HG02798 (cell line): ENCODE results near the gene AKAP6.
"Not testable (repeated sequence)": the region's sequence is repeated elsewhere in the genome, so short reads cannot be mapped to it uniquely, and the experiment has no call there.

Experiments
- ATAC-seq: cut with Tn5 transposase; IDR thresholded peaks from one replicate; pipeline ENCODE4 v1.9.1; 2021; ENCODE audit warnings: mild to moderate bottlenecking; ENCODE audit not compliant: unreplicated experiment, poor library complexity

Gene AKAP6

GRCh38 chr14:32370714-32371113 is 41.6 kb downstream of the AKAP6 start:
- ATAC-seq, result no peak

GRCh38 chr14:32372154-32372553 is 43.1 kb downstream of the AKAP6 start:
- ATAC-seq, result no peak

DNA sequence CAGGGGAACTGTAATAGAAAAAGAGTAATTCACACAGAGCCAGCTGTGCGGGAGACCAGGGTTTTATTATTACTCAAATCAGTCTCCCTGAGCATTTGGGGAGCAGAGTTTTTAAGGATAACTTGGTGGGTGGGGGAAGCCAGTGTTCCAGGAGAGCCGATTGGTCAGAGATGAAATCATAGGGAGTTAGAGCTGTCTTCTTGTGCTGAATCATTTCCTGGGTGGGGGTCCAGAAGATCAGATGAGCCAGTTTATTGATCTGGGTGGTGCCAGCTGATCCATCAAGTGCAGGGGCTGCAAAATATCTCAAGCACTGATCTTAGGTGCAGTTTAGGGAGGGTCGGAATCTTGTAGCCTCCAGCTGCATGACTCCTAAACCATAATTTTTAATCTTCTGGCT is 44.1 kb downstream of the AKAP6 start:
- ATAC-seq, result not testable (repeated sequence)

- ATAC-seq, result no peak
Measured at GRCh38 chr14:32374155-32374554, 45.1 kb downstream of the AKAP6 start.

- peak; percentile 46 for ATAC-seq
Measured at GRCh38 chr14:32375663-32376062, 46.6 kb downstream of the AKAP6 start.

GRCh38 chr14:32377046-32377646 is 48.0 kb downstream of the AKAP6 start:
- ATAC-seq, result no peak

- no peak for ATAC-seq
Measured at GRCh38 chr14:32378284-32378683, 49.2 kb downstream of the AKAP6 start.

GRCh38 chr14:32379447-32379846 is 50.3 kb downstream of the AKAP6 start:
- ATAC-seq, result no peak

- ATAC-seq, result no peak
Measured at GRCh38 chr14:32381869-32382268, 52.8 kb downstream of the AKAP6 start.

DNA sequence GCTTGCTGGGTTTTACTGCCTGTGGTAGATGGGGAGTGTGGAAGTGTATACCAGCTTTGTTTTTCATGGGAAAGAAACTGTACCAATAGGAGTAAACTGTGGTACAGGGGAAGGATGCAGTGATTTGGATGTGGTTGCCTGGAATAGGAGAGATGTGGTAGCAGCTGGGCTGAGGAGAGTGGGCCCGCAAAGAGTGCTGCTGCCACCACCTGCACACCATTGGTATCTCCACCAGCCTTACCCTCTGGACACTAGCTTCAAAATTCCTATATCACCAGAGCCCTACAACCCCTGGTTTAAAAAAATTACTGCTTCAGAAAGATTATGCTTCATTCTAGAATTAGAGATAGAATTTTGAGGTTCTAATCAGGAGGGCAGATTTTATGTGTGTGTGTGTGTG is 53.6 kb downstream of the AKAP6 start:
- no peak for ATAC-seq

- no peak for ATAC-seq
Measured at GRCh38 chr14:32383364-32384009, 54.4 kb downstream of the AKAP6 start.

- no peak for ATAC-seq
Measured at GRCh38 chr14:32384464-32384863, 55.4 kb downstream of the AKAP6 start.

- not testable (repeated sequence) for ATAC-seq
Measured at GRCh38 chr14:32387295-32387694, 58.2 kb downstream of the AKAP6 start.

GRCh38 chr14:32393119-32393518 is 64.0 kb downstream of the AKAP6 start:
- no peak for ATAC-seq

GRCh38 chr14:32394038-32394437 is 64.9 kb downstream of the AKAP6 start:
- no peak for ATAC-seq

GRCh38 chr14:32396885-32397284 is 67.8 kb downstream of the AKAP6 start:
- no peak for ATAC-seq

DNA sequence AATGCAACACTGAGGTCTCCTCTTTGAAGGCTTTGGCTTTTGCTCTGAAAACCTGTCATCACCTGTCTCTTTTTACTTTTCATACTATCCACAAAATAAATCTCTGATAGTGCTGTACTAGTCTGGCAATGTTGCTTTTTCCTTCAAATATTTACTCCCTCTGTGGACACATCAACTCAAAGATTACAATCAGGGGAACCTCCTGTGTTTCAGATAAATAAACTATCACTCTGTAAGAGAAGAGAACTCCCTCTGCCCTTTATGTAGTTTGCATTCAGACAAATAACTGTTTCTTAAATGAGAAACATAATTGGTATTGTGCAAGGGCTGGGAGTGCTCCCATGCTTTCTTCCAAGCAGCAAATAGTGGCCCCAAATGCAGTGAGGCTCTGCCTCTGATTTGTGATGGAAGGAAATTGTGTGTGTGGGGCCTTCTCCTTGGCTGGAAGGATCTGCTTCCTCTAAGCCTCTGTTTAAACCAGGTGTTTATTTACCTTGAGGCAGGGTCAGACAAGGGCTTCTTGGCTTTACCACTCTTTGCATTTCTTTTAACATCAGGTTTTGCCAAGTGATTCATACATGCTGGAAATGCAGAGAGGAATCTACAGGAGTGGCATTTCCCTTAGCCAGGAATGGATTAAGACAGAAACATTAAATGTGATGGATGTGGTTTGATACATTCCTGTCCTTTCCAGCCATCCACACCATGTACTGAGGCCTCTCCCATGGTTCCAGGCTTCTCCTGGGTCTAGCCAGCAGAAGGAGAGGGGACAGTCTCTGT is 69.0 kb downstream of the AKAP6 start:
- ATAC-seq, result no peak

DNA sequence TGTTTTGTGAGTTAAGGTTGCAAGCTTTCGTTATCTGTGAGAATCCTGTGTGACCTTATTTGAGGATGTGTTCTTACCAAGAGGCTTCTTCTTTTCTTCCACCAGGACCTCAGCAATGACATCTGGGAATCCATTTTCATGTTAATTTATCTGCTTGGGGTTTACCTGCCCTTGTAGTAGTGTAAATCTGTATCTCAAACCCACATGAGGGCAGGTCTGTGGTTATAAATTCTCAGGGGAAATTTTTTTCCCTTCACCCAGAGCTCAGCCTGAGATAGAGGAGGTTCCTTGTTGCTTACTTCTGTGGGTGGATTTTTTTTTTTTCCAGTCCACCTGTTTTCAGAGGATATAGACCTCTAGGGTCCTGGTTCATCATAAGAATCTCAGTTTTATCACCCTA is 70.8 kb downstream of the AKAP6 start:
- ATAC-seq, result no peak

DNA sequence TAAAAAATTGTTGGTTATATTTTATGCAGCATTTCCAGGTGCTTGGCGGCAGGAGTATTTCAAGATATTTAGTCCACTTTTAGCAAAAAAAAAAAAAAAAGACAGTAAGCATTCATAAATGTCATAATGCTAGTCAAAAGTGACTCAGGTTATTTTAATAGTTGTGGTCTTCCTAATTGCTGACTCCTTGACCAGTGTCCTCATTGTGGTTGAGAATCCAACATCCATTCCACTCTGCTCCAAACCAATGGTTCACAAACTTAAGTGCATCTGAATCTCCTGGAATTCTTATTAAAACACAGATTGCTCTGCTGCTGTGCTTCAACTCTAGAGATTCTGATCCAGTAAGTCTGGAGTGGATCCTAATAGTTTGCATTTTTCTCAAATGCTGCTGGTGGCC is 71.4 kb downstream of the AKAP6 start:
- no peak for ATAC-seq

DNA sequence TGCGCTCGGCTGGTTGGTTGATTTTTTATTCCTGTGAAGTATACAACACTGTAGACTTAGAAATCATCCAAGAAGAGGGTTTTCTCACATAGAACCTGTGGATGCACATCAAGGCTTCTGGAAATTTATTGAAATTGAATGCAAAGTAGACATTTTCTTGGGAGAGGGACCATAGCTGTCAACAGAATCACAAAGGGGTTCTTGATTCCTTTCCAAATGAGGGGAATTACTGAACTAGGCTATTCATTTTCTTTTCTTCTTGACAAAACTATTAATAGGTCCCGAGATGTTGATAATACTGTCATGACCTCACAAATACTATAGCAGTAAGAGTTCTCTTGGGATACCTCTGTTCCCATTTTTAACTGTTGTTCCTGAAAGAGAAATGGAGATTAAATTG is 73.9 kb downstream of the AKAP6 start:
- no peak for ATAC-seq

GRCh38 chr14:32403688-32404087 is 74.6 kb downstream of the AKAP6 start:
- ATAC-seq, result no peak
